Kidney epithelial cell (primary cell): Measurements from ENCODE around the gene LYPD6B. TPM values are rescaled to one million over a fixed set of nuclear protein-coding genes. Genes with fewer than 3 reads are reported as not detected.

Experiments
- DNase-seq: peaks from one replicate; pipeline ENCODE4 v3.0.0-alpha.2; 2010; ENCODE audit warnings: low read depth
- H3K27me3 ChIP-seq: 2 replicates; pipeline ENCODE4 v1.6.0; 2011; ENCODE audit warnings: low read length; ENCODE audit not compliant: control insufficient read depth, insufficient read depth
- H3K36me3 ChIP-seq: 2 replicates; pipeline ENCODE4 v1.5.1; 2011; ENCODE audit warnings: low read length; ENCODE audit not compliant: control insufficient read depth, insufficient read depth
- H3K4me3 ChIP-seq: 2 replicates; pipeline ENCODE4 v1.5.1; 2011; ENCODE audit warnings: low read depth, mild to moderate bottlenecking, control low read depth, low read length
- total RNA-seq: library from RNA; depleted of rRNA; stranded (reverse); fragments of >200 nt; gene quantifications from 2 replicates; pipeline ENCODE4 v1.2.3, GENCODE V29; 2015
- TF ChIP-seq, protein P1 (sequence below): IDR thresholded peaks from 2 replicates; pipeline ENCODE4 v1.5.1; 2011; ENCODE audit warnings: mild to moderate bottlenecking, moderate library complexity, low read length, control low read depth, inconsistent platforms; ENCODE audit not compliant: insufficient read depth, poor library complexity, severe bottlenecking

The LYPD6B gene
- total RNA-seq, 1 donor from 2014 or later = 5.3 TPM

GRCh38 chr2:149132339-149132738 lies 93.8 kb downstream of the LYPD6B start:
- Histone ChIP-seq H3K4me3 (no peak overlapping the region), H3K27me3 (no peaks in the 10 kb centered on the region), H3K36me3 (no peaks in the 10 kb centered on the region)
- TF ChIP-seq, protein P1, sequence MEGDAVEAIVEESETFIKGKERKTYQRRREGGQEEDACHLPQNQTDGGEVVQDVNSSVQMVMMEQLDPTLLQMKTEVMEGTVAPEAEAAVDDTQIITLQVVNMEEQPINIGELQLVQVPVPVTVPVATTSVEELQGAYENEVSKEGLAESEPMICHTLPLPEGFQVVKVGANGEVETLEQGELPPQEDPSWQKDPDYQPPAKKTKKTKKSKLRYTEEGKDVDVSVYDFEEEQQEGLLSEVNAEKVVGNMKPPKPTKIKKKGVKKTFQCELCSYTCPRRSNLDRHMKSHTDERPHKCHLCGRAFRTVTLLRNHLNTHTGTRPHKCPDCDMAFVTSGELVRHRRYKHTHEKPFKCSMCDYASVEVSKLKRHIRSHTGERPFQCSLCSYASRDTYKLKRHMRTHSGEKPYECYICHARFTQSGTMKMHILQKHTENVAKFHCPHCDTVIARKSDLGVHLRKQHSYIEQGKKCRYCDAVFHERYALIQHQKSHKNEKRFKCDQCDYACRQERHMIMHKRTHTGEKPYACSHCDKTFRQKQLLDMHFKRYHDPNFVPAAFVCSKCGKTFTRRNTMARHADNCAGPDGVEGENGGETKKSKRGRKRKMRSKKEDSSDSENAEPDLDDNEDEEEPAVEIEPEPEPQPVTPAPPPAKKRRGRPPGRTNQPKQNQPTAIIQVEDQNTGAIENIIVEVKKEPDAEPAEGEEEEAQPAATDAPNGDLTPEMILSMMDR = no peak
- DNase-seq = no peak

DNA sequence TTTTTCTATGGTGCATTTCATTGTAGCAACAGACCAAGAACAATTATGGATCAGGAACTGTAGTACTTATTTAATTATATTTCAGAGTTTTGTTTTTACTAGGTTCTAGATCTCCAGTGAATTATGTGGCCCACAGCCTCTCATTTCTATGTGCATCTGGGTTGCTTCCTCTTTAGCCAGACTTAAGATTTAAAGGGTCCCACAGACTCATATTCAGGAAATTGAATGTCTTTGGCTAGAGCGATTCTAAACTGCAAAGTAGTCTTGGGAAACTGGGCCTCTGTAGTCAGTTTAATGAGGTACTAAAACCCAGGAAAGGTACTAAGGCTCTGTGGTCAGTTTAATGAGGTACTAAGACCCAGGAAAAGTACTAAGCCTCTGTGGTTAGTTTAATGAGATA lies 94.4 kb downstream of the LYPD6B start:
- Histone ChIP-seq H3K27me3 (no peaks in the 10 kb centered on the region), H3K36me3 (no peaks in the 10 kb centered on the region), H3K4me3 (no peak overlapping the region)
- TF ChIP-seq, protein P1 = no peak
- DNase-seq = no peak

DNA sequence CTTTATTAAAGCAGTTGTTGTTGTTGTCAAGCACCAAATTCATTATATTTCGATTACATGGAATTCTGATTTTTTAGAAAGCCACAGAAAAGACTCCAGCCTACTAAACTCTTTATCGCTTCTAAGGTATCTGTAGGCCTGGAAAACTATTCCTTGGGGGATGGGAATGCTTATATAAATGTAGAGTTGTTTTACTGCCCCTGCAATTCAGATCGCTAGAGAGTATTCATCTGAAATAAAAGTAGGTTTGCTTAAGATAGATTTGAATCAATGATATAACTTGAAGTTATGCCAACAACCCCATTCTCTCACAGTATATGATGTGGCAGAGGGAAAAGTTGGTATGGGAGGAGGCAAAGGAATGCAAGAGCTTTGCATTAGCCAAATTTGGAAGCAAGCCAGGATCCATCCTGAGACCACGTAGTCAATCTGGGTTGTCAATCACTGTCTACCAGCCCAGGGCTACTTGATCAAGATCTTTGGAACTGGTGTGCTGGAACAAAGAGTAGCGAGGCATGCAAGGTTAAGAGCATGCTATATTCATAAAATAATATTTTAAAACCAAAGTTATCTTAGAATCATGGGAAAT lies 95.9 kb downstream of the LYPD6B start:
- Histone ChIP-seq H3K4me3 (no peak overlapping the region), H3K36me3 (no peaks in the 10 kb centered on the region), H3K27me3 (no peaks in the 10 kb centered on the region)
- TF ChIP-seq, protein P1 = no peak
- no peak for DNase-seq

DNA sequence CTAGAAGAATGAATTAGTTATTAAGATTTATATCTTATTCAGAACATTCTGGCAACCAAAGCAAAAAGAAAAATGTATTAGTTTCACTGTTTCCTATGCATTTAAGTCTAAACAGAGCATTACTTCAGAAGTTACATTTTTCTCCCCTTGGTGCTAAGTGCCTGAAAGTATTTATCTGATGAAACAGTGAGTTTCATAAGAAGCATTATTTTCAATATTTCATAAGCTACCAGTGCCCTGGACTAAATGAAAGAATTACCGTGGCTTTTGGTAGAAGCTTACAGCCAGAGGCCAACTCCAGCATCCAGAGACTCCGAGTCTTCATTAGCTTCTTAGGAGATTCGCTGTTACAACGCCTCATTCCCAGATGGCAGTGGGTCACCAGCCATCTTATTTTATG lies 97.6 kb downstream of the LYPD6B start:
- TF ChIP-seq, protein P1 = no peak
- H3K27me3 ChIP-seq = no peaks in the 10 kb centered on the region
- H3K4me3 ChIP-seq = no peak overlapping the region
- no peak for DNase-seq
- no peaks in the 10 kb centered on the region for H3K36me3 ChIP-seq

DNA sequence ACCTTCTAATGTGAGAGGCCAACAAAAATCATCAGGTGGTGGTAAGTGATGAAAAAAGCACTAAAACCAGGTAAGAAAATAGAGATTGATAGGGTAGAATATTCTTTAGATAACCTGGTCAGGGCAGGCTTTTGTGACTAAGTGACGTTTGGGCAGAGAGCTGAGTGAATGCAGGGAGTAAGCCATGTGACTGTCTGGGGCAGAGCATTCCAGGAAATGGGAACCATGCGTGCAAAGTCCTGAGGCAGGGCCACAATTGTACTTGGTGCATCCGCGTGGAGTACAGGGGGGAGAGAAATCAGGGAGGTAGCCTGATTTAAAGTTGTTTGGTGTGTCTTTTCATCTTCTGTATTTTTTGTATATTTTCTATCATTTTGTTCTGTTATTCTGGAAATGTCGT lies 102.5 kb downstream of the LYPD6B start:
- DNase-seq = no peak
- H3K4me3 ChIP-seq = no peak overlapping the region
- no peaks in the 10 kb centered on the region for H3K27me3 ChIP-seq
- H3K36me3 ChIP-seq = no peaks in the 10 kb centered on the region
- TF ChIP-seq, protein P1 = no peak

GRCh38 chr2:149143734-149144133 lies 105.2 kb downstream of the LYPD6B start:
- Histone ChIP-seq H3K4me3 (no peak overlapping the region), H3K36me3 (no peaks in the 10 kb centered on the region), H3K27me3 (no peaks in the 10 kb centered on the region)
- DNase-seq = no peak
- TF ChIP-seq, protein P1 = no peak
